HG03439 (cell line): ENCODE data around the gene HOXA9.

Source experiments
- ATAC-seq: cut with Tn5 transposase; IDR thresholded peaks from one replicate; pipeline ENCODE4 v1.9.1; 2021; ENCODE audit warnings: mild to moderate bottlenecking, moderate library complexity; ENCODE audit not compliant: unreplicated experiment

Gene HOXA9

DNA sequence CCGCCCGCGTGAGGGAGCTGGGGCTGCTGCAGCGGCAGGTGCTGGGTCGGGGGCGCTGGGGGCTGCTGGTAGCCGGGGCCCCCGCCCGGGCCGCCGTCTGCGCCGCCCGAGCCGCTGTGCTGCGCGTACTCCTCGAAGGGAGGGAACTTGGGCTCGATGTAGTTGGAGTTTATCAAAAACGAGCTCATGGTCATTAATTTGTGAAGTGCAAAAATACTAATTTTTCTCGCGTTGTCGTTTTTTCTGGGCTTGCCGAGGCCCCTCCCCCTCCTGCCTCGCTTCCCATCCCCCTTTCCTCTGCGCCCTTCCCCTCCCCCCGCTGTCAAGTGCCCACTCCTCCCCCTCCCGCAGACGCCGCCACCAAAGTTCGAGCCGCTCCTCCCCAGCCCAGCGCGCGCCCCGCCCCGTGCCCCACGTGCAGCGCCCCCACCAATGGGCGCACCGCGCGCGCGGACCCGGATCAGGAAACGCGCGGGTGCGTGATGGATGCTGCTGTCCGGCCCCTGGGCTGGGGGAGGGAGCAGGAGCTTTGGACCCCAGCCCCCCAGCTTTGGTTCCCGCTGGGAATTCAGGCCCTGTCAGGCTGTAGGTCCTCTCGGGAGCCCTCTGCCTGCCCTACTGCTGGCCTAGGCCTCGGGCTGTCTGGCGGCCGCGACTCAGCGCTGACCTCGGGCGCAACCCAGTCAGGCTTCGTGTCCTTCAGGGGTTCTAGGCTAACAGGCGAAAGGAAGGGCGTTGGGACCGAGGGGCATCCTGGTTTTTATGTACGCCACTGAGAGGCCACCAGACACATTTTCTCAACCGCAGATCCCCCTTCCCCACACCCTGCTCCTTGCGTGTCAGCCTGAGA, 34.6 kb downstream of the HOXA9 start, which contains the start of gene HOXA4:
HOXA4 (minus strand) TSS at position 218 of the 850 bp plus-strand sequence; CDS start at position 194, 24 bp downstream.
- ATAC-seq: no peak

- ATAC-seq: no peak
Observed at GRCh38 chr7:27129729-27130539, 35.4 kb downstream of the HOXA9 start.

DNA sequence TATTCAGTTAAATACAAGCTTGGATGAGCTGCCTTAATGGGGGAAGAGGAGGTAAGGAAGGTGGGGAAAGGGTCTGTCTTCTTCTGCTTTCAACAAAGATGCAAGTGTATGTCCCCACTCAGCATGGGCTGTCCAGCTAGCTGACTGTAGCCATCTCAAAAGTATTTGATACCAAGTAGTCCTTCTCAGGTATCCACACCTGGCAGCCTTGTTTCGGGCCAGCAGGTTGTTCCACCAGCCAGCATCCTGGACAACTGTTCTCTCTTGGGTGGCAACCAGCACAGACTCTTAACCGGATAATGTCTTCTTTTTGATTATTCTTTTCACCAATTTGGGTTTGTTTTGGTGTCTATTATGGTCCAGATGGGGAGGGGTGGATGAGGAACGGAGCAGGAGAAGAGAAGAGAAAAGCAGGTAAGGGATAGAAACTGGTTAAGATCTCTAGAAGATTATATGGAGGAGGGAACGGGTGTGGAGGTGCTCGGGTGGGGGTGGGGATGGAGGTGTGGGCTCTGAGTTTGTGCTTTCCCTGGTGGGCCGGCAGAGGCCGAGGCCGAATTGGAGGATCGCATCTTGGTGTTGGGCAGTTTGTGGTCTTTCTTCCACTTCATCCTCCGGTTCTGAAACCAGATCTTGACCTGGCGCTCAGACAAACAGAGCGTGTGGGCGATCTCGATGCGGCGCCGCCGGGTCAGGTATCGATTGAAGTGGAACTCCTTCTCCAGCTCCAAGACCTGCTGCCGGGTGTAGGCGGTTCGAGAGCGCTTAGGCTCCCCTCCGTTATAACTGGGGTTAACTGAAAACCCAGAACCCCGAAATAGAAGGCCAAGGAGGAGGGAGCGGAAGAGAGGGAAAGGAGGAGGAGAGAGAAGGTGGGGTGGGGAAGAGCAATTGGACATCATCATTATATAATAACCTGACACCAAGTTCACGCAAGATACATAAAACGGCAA, 36.3 kb downstream of the HOXA9 start:
- no peak for ATAC-seq

GRCh38 chr7:27128034-27128433, 37.3 kb downstream of the HOXA9 start:
- no peak for ATAC-seq

DNA sequence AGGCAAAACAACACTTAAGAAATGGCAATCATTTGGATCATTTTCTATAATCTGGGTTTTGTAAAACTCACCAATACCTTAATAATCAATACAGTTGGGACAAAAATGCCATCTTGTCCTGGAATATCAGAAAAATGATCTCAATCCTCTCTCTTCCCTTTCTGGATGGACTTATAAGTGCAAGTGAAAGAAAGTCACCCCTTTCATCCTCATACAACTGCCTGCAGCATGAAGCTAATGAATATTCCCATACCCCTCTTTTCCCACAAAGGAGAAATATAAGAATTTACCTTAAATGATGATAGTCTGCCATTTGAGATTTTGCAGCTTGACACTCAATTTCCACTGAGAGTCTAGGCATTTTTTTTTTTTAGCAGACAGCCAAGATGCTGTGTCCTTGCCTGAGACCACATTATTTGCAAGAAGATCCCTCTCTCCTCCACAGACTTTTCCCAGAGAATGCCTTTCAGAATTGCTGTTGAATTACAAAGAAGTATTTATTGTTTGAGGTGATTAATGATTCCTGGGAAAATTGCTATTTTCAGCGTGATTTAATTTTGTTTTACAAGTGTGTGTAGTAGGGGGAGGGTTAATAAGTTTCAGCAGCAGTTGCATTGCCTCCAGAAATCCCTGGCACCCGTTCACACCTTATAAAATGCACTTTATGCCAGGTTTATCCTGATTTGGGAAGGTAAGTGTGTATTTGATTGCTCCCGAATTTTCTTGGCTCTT, 38.6 kb downstream of the HOXA9 start:
- no peak for ATAC-seq

DNA sequence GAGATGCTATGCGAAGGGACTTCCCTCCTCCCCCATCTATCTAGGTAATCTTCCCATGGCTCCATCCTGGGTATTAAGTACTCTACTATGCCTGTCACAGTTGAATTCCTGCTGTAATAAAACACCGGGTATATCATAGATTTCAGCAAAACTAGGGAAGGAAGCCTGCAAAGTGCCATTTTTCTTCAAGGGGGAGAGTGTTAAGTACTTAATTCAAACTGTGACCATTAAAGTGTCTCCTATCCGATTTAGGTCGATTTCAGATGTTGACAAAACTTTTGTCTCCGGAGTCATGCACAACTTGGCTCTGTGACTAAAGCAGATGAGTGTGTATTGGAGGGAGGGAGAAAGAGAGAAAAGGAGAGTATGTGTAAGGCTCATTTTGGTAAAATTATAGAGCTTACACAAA, 39.3 kb downstream of the HOXA9 start:
- ATAC-seq: no peak

DNA sequence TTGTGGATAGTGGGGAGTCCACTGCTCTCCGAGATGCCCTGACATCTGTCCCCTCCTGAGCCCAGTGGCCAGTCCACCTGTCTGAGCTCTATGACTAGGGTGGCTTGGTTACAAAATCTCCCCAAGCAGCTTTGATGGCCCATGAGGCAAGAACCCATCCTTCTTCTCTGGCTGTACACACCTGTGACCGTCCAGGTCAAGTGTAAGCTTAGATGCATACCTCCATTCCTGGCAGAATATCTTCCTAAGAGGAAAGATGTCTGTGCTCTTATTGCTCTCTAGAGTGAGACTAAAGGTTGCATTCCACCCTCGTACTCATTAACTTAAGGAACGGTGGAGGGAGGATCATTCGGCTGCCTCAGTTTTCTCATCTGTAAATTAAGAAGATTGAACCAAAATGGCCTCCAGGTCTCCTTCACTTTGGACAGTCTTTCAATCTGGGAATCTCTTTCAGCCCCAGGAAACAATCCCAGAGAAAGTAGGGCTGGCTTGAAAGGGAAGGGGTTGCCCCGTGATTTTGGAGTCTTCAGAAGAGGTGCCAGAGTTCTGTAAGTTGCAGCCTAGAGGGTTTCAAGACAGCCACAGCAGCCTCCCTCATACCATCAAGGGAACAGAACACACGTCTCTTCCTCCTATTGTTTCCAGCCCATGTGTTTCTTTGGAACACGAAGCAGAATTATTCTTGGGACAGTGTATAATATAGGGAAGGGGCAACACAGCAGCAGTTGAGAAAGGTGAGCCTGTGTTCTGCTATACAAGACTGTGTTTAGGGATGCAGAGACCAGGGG, 40.2 kb downstream of the HOXA9 start:
- ATAC-seq: no peak

DNA sequence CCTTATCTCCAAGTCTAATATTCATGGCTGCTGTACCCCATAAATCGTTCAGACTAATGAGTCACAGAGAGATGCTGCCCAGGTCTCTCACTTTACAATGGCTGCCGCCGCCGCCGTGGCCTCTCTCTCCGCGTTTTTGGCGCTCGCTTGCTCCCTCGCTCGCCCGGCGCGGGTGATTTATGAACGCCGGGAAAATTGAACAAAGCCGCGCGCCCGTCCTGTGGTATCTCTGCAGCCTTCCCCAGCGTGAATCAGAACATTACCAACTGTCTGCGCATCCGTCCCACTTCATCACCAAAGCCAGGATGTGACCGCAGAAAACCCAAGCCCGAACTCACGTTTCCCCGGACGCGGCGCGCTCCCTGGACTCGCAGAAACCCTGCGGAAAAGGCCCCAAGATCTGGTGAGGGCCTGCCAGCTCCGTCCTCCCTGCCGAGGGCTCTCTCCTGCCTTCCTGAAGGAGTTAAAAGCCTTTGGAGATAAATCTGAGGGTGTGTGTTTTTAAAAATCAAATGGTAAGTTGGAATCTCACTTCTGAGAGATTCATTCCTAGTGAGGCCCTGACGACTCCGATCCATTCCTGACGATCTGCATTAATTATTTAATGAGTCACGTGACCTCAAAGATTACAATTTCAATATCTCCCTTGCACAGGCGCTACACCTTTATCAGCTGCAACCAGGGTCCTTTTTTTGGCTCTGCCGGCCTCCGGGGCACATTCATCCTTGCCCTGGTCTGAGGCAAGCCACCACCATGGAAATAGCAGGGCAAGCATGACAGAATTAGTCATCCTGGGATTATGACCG, 41.0 kb downstream of the HOXA9 start:
- ATAC-seq: no peak

- ATAC-seq: no peak
Observed at GRCh38 chr7:27123477-27124053, 41.8 kb downstream of the HOXA9 start.

DNA sequence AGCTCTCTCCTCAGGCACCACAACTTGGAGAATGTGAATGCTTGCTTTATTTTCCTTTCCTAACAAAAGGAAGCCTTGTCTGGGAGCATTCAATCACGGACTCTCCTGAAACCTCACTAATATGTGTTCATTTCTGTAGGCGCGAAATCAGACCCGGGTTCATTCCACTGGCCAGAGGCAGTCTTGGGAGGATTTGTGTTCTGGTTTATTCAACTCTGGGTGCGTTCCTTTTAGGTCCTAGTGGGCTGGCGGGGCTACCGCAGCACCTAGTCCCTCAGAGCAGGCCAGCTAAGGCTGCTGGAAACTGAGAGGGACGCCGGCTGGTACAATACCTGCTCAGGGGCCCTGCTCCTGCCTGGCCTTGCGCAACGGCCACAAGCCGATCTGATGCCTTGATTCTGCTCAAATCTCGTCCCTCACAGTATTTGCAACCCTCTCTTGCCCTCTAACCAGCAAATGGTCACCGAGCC, 42.3 kb downstream of the HOXA9 start:
- ATAC-seq: no peak

DNA sequence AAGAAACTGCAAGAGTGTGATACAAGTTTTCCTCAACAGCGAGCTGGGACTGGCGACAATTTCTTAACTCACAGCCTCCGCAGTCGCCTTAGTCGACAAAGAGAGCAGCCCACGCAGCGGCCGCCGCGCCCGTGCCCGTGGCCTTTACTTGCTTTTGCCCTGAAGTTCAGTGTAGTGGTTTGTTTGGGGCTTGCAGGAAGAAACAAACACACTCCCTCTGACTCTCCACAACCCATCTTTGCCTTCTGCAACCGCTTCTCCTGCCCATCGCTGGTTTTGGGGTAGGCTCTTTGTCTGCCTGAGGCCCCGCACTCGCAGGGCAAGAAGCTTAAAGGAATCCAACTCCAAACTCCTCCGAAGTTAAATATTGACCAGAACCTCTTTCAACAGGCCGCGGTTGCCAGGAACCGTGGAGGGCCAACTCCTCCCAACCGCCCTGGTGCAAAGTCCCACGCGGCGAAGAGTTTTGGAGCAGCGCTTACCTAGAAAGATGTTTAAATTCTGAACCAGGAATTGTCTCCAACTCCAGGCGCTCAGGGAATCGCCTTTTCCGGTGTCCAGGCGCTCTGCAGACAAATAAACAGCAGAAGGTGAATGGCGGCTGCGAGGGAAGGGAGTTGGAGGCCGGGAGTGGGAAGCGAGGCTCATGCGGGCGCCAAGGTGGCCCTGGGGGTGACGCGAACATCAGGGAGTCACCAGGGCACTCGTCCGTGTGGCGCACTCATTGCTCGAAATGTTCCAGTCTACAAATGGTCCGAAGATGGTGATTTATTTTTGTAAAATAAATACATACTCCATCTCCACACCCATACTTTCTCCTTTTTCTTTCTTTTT, 43.0 kb downstream of the HOXA9 start:
- no peak for ATAC-seq

GRCh38 chr7:27121684-27122076, 43.7 kb downstream of the HOXA9 start:
- no peak for ATAC-seq

DNA sequence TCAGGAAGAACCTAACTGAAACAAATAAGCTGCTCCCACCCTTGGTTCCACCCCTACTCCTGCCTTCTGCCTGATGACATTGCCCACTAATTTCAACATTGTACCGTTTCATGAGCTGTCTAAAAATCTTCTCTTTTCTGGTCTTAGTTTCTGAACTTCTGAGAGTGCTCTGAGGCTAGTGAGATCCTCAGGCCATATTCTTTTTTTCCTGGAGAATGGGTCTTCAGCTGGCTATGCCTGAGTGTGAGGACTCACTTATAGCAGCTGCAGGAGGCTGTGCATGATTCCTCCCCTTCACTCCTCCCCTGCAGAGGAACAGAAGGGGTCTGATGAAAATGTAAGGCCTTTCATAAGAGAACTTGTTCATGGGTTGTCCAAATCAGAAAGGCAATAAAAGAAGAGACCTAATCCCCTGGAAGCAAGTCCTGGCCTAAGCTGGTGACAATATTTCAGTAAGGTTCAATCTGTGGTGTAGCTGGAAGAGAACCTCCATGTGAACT, 45.9 kb downstream of the HOXA9 start:
- ATAC-seq: no peak

DNA sequence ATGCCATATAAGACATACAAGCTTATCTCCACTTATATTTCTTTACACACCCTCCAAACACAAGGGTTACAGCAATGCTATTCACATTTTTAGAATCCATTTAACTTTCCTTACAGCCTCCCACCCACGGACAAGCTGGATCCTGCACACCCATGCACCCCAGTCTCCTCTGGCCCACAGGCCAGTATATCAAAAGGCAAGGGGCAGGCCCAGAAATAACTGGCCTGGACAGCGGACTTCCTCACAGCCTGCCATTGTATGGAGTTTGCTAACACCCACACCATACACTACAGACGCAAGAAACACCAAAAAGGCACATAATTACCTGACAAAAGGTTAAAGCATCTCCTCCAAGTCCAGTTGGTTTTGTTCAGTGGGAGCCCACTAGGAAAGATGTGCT, 46.8 kb downstream of the HOXA9 start:
- no peak for ATAC-seq

- ATAC-seq: no peak
Observed at GRCh38 chr7:27117887-27118491, 47.3 kb downstream of the HOXA9 start.
